Skin epidermis (tissue), 12 donors: ENCODE data around the gene SFXN3.

Experiments used
- H3K27ac ChIP-seq, 21 experiments: fragments of 200-600 bp; sonication (generic) in 11 of 21; one replicate each; pipeline ENCODE4 v1.5.0; 2020; ENCODE audit warnings: mild to moderate bottlenecking in 3 of 21, inconsistent platforms in 2 of 21, moderate library complexity in 2 of 21
- H3K4me3 ChIP-seq, 7 experiments: fragments of 200-600 bp; sonication (generic) in 2 of 7; one replicate each; pipeline ENCODE4 v1.5.0; 2020; ENCODE audit warnings: inconsistent platforms in 2 of 7, mild to moderate bottlenecking in 2 of 7, moderate library complexity in 1 of 7

SFXN3 gene

GRCh38 chr10:101065481-101066145 is 34.6 kb downstream of the SFXN3 start:
- Histone ChIP-seq H3K27ac (peak overlapping the region in 10 of 21 experiments; percentile 3 to 72 (median 58)), H3K4me3 (peak overlapping the region in 5 of 7 experiments; percentile 23 to 55 (median 43))

- Histone ChIP-seq H3K4me3 (peak overlapping the region; percentile 23 to 55 (median 43)), H3K27ac (peak overlapping the region in 16 of 21 experiments; percentile 3 to 72 (median 47))
Observed at GRCh38 chr10:101066146-101066895, 35.3 kb downstream of the SFXN3 start.

- Histone ChIP-seq H3K4me3 (peak overlapping the region; percentile 23 to 55 (median 43)), H3K27ac (peak overlapping the region in 16 of 21 experiments; percentile 1 to 72 (median 50))
Observed at GRCh38 chr10:101066896-101067355, 35.9 kb downstream of the SFXN3 start.

GRCh38 chr10:101067356-101068083 is 36.5 kb downstream of the SFXN3 start:
- Histone ChIP-seq H3K27ac (peak overlapping the region in 17 of 21 experiments; percentile 1 to 72 (median 45)), H3K4me3 (peak overlapping the region; percentile 23 to 55 (median 43))

- Histone ChIP-seq H3K27ac (peak overlapping the region in 1 of 21 experiments; percentile 29), H3K4me3 (no peak overlapping the region)
Observed at GRCh38 chr10:101069441-101069840, 38.4 kb downstream of the SFXN3 start.

- H3K4me3 ChIP-seq = no peak overlapping the region
- H3K27ac ChIP-seq = peak overlapping the region in 2 of 21 experiments; percentile 13 to 43
Observed at GRCh38 chr10:101070098-101070497, 39.1 kb downstream of the SFXN3 start.

- no peak overlapping the region for H3K4me3 ChIP-seq
- H3K27ac ChIP-seq = peak overlapping the region in 7 of 21 experiments; percentile 4 to 54 (median 15)
Observed at GRCh38 chr10:101071267-101071884, 40.3 kb downstream of the SFXN3 start.

- H3K27ac ChIP-seq = peak overlapping the region in 5 of 21 experiments; percentile 3 to 54 (median 16)
Observed at GRCh38 chr10:101071885-101072433, 40.9 kb downstream of the SFXN3 start.

GRCh38 chr10:101072923-101073322 is 41.9 kb downstream of the SFXN3 start:
- Histone ChIP-seq H3K27ac (peak overlapping the region in 2 of 21 experiments; percentile 34 to 51), H3K4me3 (no peak overlapping the region)

More at GRCh38 chr10:101071885-101072433, 40.9 kb downstream of the SFXN3 start:
- no peak overlapping the region for H3K4me3 ChIP-seq

- no peak overlapping the region for H3K4me3 ChIP-seq
- H3K27ac ChIP-seq = peak overlapping the region in 1 of 21 experiments; percentile 51
Observed at GRCh38 chr10:101073631-101074030, 42.6 kb downstream of the SFXN3 start.

- H3K27ac ChIP-seq = no peak overlapping the region
- H3K4me3 ChIP-seq = no peak overlapping the region
Observed at GRCh38 chr10:101075775-101076174, 44.7 kb downstream of the SFXN3 start.

- H3K4me3 ChIP-seq = no peak overlapping the region
- no peak overlapping the region for H3K27ac ChIP-seq
Observed at GRCh38 chr10:101076630-101077029, 45.6 kb downstream of the SFXN3 start.

GRCh38 chr10:101079874-101080273 is 48.8 kb downstream of the SFXN3 start:
- H3K4me3 ChIP-seq = no peak overlapping the region
- no peak overlapping the region for H3K27ac ChIP-seq

GRCh38 chr10:101080933-101081931 is 50.2 kb downstream of the SFXN3 start:
- H3K4me3 ChIP-seq = no peak overlapping the region

GRCh38 chr10:101085846-101086245 is 54.8 kb downstream of the SFXN3 start:
- Histone ChIP-seq H3K27ac (peak overlapping the region in 1 of 21 experiments; percentile 14), H3K4me3 (no peak overlapping the region)

More at GRCh38 chr10:101080933-101081931, 50.2 kb downstream of the SFXN3 start:
- H3K27ac ChIP-seq = no peak overlapping the region

- no peak overlapping the region for H3K27ac ChIP-seq
Observed at GRCh38 chr10:101087376-101087775, 56.3 kb downstream of the SFXN3 start.

GRCh38 chr10:101087965-101088364 is 56.9 kb downstream of the SFXN3 start:
- H3K27ac ChIP-seq = peak overlapping the region in 1 of 21 experiments; percentile 16

More at GRCh38 chr10:101087376-101087775, 56.3 kb downstream of the SFXN3 start:
- H3K4me3 ChIP-seq = no peak overlapping the region

More at GRCh38 chr10:101087965-101088364, 56.9 kb downstream of the SFXN3 start:
- H3K4me3 ChIP-seq = no peak overlapping the region
